NCI-H345 treated with DMSO at 0.1 percent for 48 hours (cell line): Measurements from ENCODE around the gene SMTNL2.
"Not testable (repeated sequence)": the region's sequence is repeated elsewhere in the genome, so short reads cannot be mapped to it uniquely, and the experiment has no call there.

Experiments used
- DNase-seq: peaks from one replicate; lab custom pipeline; 2025; ENCODE audit not compliant: unreplicated experiment; lab: John Stamatoyannopoulos, UW

SMTNL2 gene

GRCh38 chr17:4599505-4600281 lies 15.4 kb downstream of the SMTNL2 start:
- peak; percentile 16 for DNase-seq

GRCh38 chr17:4600563-4600962 lies 16.2 kb downstream of the SMTNL2 start:
- no peak for DNase-seq

GRCh38 chr17:4601326-4601725 lies 17.0 kb downstream of the SMTNL2 start:
- no peak for DNase-seq

GRCh38 chr17:4602041-4602440 lies 17.7 kb downstream of the SMTNL2 start:
- no peak for DNase-seq

- peak; percentile 41 for DNase-seq
These were observed 19.8 kb downstream of the SMTNL2 start for GRCh38 chr17:4604111-4604644.

GRCh38 chr17:4604736-4605135 lies 20.4 kb downstream of the SMTNL2 start:
- not testable (repeated sequence) for DNase-seq

- DNase-seq: no peak
These were observed 21.5 kb downstream of the SMTNL2 start for GRCh38 chr17:4605826-4606225.

GRCh38 chr17:4607261-4607741 lies 23.0 kb downstream of the SMTNL2 start:
- DNase-seq: no peak

GRCh38 chr17:4607773-4608187 lies 23.5 kb downstream of the SMTNL2 start:
- no peak for DNase-seq

- DNase-seq: no peak
These were observed 25.4 kb downstream of the SMTNL2 start for GRCh38 chr17:4609761-4610160.

- no peak for DNase-seq
These were observed 25.8 kb downstream of the SMTNL2 start for GRCh38 chr17:4610162-4610561.

- DNase-seq: no peak
These were observed 26.3 kb downstream of the SMTNL2 start for GRCh38 chr17:4610656-4611055.

GRCh38 chr17:4616476-4616875 lies 32.1 kb downstream of the SMTNL2 start:
- DNase-seq: no peak

- no peak for DNase-seq
These were observed 32.8 kb downstream of the SMTNL2 start for GRCh38 chr17:4617090-4617489.

GRCh38 chr17:4617590-4618351 lies 33.4 kb downstream of the SMTNL2 start:
- no peak for DNase-seq

GRCh38 chr17:4620531-4621101 lies 36.3 kb downstream of the SMTNL2 start:
- DNase-seq: no peak

GRCh38 chr17:4622375-4622774 lies 38.0 kb downstream of the SMTNL2 start:
- DNase-seq: no peak

- no peak for DNase-seq
These were observed 38.9 kb downstream of the SMTNL2 start for GRCh38 chr17:4623249-4623648.

GRCh38 chr17:4624451-4624911 lies 40.2 kb downstream of the SMTNL2 start:
- DNase-seq: not testable (repeated sequence)

GRCh38 chr17:4625181-4625617 lies 40.9 kb downstream of the SMTNL2 start:
- DNase-seq: no peak

GRCh38 chr17:4626734-4627256 lies 42.5 kb downstream of the SMTNL2 start:
- DNase-seq: no peak
